Measurements from ENCODE around the gene IL1RL1. TPM values are rescaled to one million over a fixed set of nuclear protein-coding genes. Genes with fewer than 3 reads are reported as not detected.

IL1RL1 gene
- total RNA-seq, 4 donors from 2014 or later, result 48.1 to 307 (median 62.3) TPM

GRCh38 chr2:102282678-102283091 is 28.7 kb upstream of the IL1RL1 start:
- peak; percentile 58 for ATAC-seq (ENCODE audit: low FRiP score)
- TF ChIP-seq CTCF (IDR thresholded peaks at IDR 0.05), result no peak
- no peak for DNase-seq (ENCODE audit: low spot score)

GRCh38 chr2:102283996-102284395 is 27.4 kb upstream of the IL1RL1 start:
- DNase-seq (ENCODE audit: low spot score) (no peak), ATAC-seq (ENCODE audit: low FRiP score) (no peak)
- TF ChIP-seq CTCF (IDR thresholded peaks at IDR 0.05), result no peak

GRCh38 chr2:102284611-102285010 is 26.8 kb upstream of the IL1RL1 start:
- no peak for TF ChIP-seq CTCF (IDR thresholded peaks at IDR 0.05)
- no peak for ATAC-seq (ENCODE audit: low FRiP score)

GRCh38 chr2:102285368-102285767 is 26.0 kb upstream of the IL1RL1 start:
- no peak for TF ChIP-seq CTCF (IDR thresholded peaks at IDR 0.05)
- DNase-seq (ENCODE audit: low spot score) (no peak), ATAC-seq (ENCODE audit: low FRiP score) (no peak)

More at GRCh38 chr2:102284611-102285010, 26.8 kb upstream of the IL1RL1 start:
- DNase-seq (ENCODE audit: low spot score), result no peak

GRCh38 chr2:102286041-102286440 is 25.3 kb upstream of the IL1RL1 start:
- ATAC-seq (ENCODE audit: low FRiP score) (no peak), DNase-seq (ENCODE audit: low spot score) (no peak)
- no peak for TF ChIP-seq CTCF (IDR thresholded peaks at IDR 0.05)

- TF ChIP-seq CTCF (IDR thresholded peaks at IDR 0.05), result no peak
- DNase-seq (ENCODE audit: low spot score), result no peak
- no peak for ATAC-seq (ENCODE audit: low FRiP score)
Observed at GRCh38 chr2:102289129-102289528, 22.2 kb upstream of the IL1RL1 start.

- ATAC-seq (ENCODE audit: low FRiP score) (no peak), DNase-seq (ENCODE audit: low spot score) (no peak)
- no peak for TF ChIP-seq CTCF (IDR thresholded peaks at IDR 0.05)
Observed at GRCh38 chr2:102290594-102290993, 20.8 kb upstream of the IL1RL1 start.

Measured in omental fat pad (tissue), 4 donors.